KOPT-K1 (cell line): Measurements from ENCODE around the gene LILRB2.
"Not testable (repeated sequence)": the region's sequence is repeated elsewhere in the genome, so short reads cannot be mapped to it uniquely, and the experiment has no call there.

ENCODE experiments used
- H3K27ac ChIP-seq: fragments of 200-600 bp; sonication (generic); 2 replicates; pipeline ENCODE4 v1.5.1; 2016; ENCODE audit warnings: antibody characterized with exemption, mild to moderate bottlenecking, low read depth, low read length; ENCODE audit not compliant: poor library complexity, severe bottlenecking
- H3K36me3 ChIP-seq: fragments of 200-600 bp; sonication (generic); 2 replicates; pipeline ENCODE4 v1.5.1; 2017; ENCODE audit warnings: antibody characterized with exemption, mild to moderate bottlenecking, low read length, moderate library complexity; ENCODE audit not compliant: insufficient read depth
- H3K9me3 ChIP-seq: fragments of 200-600 bp; sonication (generic); 2 replicates; pipeline ENCODE4 v1.5.1; 2017; ENCODE audit warnings: antibody characterized with exemption, low read length, mild to moderate bottlenecking; ENCODE audit not compliant: insufficient read depth, poor library complexity, severe bottlenecking

LILRB2 gene

DNA sequence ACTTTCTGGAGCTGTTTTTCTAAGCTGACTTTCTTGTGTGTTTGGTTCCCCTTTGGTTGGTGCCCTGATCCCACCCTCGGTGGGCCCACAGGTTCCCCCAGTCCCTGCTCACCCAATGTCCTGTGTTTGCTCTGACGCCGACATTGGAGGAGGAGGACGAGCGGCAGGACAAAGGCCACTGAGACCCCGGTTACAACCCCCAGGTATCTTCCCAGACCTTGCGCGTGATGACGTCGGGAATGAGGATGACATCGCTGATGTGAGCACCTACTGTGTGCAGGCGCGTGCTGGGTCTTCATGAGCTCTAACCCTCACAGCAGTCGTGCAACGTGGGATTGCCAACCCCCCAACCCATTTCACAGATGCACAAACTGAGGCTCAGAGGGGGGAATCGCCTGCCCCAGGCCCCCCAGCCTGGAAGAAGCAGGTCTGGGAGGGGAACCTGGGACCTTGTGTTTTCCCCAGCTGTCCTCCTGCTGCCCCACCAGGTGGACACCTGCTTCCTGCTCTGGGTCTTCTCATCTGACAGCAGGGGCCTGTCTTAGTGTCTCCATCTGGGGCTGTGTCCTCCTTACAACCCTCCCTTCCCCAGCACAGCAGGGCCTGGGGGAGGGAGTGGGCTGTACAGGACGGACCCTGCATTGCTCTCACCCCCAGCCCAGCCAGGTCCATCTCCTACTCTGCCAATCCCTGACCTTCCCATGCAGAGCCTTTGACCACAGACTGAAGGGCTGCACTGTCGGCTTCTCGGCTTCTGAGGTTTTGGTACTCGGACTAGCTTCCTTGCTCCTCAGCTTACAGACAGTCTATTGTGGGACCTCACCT lies 33.6 kb downstream of the LILRB2 start:
- Histone ChIP-seq H3K9me3 (no peaks in the 10 kb centered on the region), H3K36me3 (no peaks in the 10 kb centered on the region), H3K27ac (no peak overlapping the region)

DNA sequence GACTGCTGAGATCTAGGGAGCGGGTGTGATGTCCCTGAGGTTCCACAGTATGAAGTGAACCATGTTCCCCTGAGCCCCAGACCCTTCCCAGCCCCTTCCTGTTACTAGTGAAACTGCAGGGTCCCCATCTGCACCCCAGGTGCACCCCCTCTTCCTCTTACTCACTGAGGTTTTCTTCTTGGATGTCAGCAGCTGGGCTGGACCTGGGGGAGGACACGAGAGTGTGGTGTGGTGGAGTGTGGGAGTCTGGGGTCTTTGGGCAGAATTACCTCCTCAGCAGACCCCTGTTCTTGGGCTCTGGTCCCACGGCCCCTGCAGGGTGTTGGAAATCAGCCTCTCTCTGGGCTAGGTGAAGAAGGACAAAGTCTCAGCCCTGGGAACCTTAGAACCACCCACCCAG lies 35.0 kb downstream of the LILRB2 start:
- H3K36me3 ChIP-seq = no peaks in the 10 kb centered on the region
- no peaks in the 10 kb centered on the region for H3K9me3 ChIP-seq
- no peak overlapping the region for H3K27ac ChIP-seq

DNA sequence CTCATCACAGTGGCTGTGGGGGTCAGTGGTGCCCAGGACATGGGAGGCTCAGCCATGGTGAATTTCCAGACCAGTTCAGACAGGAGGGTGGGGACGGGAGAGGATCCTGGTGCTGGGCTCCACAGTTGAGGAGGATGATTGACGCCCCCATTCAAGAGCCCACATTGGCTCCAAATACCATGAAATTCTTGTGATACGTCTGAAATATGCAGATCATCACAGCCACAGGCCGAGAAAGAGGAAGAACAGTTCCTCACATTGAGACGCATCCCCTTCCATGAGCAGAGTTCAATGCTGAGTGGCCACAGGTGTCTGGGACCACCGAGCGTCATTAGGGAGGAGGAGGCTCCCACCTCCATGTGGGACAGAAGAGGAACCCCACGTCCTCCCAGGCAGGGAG lies 37.1 kb downstream of the LILRB2 start:
- not testable (repeated sequence) for H3K27ac ChIP-seq, H3K9me3 ChIP-seq, H3K36me3 ChIP-seq

DNA sequence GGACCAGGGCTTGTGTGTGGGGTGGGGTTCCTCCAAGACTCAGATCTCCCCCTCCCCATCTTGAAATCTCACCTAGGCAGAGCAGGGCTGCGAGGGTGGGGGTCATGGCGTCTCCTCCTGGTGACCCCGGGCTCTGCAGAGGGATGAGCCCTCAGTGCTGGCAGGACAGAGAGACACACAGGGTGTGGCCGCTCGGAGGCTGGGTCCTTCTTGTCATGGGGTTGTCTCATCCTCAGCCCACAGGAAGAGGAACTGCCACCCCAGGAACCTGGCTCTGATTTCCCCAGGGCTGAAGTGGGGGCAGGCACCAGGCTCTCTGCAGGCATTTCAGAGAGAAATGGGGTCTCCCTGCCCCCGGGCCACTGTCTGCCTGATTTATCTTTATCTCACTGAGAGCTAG lies 38.3 kb downstream of the LILRB2 start, which contains the start of gene LILRA6:
LILRA6 (minus strand) TSS at position 145 of the 400 bp plus-strand sequence.
- H3K36me3 ChIP-seq, H3K9me3 ChIP-seq, H3K27ac ChIP-seq: not testable (repeated sequence)

DNA sequence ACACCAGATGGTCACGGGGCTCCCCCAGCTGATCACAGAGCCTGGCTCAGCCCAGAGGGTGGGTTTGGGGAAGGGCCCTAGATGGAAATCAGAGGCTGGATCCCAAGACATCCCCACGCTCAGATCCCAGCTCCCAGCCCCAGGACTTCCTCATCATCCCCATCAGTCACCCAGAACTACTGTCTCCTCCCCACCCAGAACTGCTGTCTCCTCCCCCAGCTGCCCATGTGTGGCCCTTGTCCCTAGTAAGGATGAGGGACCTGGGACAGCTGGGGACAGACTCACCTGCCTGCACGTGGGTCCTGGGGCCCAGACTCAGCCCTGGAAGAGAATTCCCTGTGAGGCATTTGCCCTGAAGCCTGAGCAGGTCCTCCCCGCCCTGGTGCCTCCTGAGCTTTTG lies 38.7 kb downstream of the LILRB2 start:
- not testable (repeated sequence) for H3K9me3 ChIP-seq, H3K36me3 ChIP-seq, H3K27ac ChIP-seq

DNA sequence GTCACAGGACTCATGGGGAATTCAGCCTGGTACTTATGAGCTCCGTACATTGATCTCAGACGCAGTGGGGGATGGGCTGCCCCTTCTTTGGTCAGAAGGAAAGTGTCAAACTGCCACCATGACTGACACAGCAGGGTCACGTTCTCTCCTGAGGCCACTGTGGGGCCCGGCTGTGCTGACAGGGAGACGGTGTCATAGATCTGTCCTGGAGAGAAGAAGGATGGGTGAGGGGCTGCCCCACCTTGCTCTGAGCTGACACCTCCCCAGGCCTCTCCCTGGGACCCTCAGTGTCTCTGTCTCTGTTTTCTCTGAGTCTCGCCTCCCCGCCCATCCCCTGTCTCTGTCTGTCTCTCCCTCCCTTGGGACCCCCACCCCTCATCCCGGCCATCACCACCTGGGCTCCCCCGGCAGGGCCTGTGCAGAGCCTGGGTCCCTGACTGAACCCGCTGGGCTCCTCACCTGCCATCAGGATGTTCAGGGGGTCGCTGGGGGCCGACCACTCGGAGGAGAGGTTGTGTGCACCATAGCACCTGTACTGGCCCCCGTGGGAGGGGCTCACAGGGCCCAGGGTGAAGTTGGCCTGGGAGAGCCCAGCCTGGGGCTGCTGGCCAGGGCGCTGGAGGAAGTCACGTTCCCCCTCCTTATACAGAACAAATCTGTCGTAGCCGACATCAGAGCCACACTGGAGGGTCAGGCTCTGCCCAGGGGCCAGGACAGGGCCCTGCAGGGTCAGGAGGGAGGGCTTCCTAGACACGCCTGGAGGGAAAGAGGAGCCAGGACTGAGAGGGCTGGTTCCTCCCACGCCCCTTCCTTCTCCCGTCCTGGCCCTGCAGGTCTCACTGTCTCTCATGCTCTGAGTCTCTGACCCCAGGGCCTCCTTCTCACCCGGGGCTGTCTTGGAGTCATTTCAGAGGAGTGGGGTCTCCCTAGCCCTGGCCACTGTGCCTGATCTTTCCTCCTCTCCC lies 40.3 kb downstream of the LILRB2 start:
- H3K27ac ChIP-seq, H3K9me3 ChIP-seq, H3K36me3 ChIP-seq: not testable (repeated sequence)

DNA sequence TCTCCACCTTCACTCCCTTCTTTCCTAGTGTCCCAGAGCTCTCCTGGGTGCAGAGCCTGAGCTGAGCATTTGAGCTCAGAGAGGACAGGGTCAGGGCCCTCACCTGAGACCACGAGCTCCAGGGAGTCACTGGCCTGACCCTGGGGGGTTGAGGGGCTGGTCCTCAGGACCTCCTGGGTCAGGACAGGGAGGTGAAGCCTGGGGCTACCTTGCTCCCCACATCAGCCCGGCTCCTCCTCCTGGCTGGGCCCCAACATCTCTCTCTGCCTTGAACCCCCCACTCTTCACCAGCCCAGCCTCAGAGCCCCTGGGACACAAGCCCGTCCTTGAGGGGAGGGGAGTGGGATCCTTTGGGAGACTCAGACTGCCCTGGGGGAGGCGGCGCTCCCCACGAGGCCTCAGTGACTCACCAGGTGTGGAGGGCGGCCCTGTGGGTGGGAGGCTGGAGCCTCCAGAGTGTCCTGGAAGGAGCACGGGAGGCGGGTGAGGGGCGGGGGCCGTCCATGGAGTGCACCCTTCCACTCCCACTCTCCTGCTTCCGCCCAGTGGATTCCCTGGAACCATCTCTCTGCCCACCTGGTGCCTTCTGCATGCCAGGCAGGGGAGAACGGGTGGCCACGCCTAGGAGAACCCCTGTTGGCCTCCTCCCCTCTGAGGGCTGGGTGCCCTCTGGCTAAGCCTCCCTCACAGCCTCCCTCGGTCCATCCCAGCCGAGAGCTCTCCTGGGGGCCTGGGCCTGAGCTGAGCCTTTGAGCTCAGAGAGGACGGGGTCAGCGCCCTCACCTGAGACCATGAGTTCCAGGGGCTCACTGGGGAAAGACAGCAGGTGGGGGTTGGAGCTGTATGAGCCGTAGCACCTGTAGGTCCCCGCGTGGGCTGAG lies 41.2 kb downstream of the LILRB2 start:
- H3K9me3 ChIP-seq, H3K36me3 ChIP-seq, H3K27ac ChIP-seq: not testable (repeated sequence)

DNA sequence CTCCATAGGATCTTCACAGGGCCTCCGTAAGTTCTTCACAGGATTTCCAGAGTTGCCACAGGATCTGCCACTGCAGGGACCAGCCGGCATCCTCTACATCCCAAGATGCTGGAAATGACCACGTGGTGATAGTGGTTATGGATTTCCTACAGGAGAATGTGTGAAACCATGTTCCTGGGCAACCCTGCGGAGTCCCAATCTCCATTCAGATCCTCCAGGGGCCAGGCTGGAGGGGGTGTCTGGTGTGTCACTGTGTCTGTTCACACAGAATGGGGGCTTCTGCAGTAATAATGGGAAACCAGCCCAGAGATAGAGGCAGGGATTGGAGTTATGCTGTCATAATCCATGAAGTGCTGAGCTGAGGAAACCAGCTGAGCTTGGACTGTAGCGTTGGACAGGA lies 47.0 kb downstream of the LILRB2 start:
- H3K9me3 ChIP-seq = peaks cover 5% of the 10 kb centered on the region
- no peak overlapping the region for H3K27ac ChIP-seq
- no peaks in the 10 kb centered on the region for H3K36me3 ChIP-seq

DNA sequence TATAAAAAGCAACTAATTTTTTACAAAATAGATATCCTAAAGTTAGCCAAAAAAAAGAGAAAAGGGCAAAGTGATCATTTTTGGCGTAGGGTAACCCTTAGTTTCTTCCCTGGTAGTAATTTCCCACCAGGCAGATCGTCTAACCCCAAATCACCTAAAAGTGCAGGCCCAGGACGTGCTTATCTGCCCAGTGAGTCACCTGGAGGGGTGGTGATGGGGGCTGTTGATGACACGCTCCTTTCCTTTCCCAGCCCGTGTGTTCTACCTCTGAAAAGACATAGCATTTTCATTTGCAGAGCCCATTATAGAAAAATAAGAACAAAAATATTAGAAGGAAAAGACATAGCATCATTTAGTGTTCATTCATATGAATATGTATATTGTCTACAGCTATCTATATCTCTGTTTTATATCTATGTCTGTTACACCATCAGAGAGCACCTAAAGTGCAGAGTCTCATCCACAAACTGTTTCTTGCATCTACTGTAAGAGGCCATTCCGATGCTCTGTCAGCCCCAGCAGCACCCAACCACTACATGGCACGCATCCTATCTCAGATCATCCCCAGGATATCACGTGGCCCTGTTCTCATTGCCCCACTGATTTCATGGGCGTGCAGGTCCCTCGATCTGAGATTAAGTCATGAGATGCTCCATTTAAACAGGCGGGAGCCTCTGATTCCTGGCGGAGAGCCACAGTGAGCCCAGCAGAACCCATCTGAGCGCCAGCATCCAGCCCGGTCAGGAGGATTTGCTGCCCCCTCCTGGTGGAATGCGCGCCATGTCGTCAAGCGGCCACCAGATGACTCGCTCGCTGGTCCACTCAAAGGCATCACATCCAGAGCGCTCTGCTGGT lies 49.6 kb downstream of the LILRB2 start:
- H3K27ac ChIP-seq = no peak overlapping the region
- peaks cover 12% of the 10 kb centered on the region for H3K9me3 ChIP-seq
- H3K36me3 ChIP-seq = no peaks in the 10 kb centered on the region

DNA sequence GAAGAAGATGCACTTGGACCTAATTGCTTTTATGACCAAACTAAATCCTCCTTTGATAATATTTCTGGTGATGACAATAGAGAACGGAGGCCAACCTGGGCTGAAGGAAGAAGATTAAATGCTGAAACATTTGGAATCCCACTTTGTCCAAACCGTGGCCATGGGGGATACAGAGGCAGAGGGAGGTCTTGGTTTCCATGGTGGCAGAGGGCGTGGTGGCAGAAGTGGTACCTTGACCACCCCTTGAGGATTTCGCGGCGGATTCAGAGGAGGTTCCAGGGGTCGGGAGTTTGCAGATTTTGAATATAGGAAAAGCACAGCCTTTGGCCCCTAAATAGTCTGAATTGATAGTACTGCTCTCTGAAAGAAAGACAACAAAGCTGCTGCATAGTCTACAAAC lies 50.9 kb downstream of the LILRB2 start:
- Histone ChIP-seq H3K9me3 (peaks cover 6% of the 10 kb centered on the region), H3K36me3 (no peaks in the 10 kb centered on the region), H3K27ac (no peak overlapping the region)

DNA sequence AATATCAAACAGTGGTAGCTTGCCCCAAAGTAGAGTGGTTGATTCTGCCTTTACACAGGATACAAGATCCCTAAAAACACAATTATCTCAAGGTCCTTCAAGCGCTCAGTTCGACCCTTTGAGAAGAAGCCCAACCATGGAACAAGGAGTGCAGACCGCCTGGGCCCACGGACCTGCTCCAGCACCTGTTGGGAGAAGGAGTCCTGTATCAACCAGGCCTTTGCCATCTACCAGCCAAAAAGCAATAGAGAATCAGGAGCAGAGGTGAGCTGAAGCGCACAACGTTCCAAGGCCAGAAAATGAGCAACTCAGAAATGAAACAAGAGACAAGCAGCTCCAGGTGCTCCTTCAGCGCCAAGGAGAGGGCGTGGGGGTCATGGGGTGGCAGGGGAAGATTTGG lies 51.8 kb downstream of the LILRB2 start:
- no peak overlapping the region for H3K27ac ChIP-seq

DNA sequence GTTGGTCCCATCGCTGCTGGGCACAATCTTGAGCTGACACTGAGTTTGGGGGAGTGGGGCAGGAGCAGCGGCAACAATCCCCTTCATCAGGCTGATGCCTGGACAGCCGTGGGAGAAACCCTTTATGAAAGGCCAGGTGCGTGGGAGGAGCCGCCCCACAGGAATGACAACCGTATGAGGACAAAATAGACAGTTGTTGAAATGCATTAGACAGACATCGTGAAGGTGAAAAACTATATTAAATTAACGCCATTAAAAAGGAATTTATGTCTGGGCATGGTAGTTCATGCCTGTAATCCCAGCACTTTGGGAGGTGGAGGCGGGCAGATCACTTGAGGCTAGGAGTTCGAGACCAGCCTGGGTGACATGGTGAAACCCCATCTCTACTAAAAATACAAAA lies 56.3 kb downstream of the LILRB2 start:
- not testable (repeated sequence) for H3K36me3 ChIP-seq, H3K27ac ChIP-seq, H3K9me3 ChIP-seq

More for the DNA sequence above, 51.8 kb downstream of the LILRB2 start:
- Histone ChIP-seq H3K9me3 (peaks cover 6% of the 10 kb centered on the region), H3K36me3 (no peaks in the 10 kb centered on the region)

DNA sequence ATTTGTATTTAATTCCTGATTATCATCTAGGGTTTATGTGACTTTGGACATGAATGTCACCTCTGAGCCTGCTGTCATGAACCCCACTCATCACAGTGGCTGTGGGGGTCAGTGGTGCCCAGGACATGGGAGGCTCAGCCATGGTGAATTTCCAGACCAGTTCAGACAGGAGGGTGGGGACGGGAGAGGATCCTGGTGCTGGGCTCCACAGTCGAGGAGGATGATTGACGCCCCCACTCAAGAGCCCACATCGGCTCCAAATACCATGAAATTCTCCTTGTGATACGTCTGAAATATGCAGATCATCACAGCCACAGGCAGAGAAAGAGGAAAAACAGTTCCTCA lies 57.0 kb downstream of the LILRB2 start:
- H3K36me3 ChIP-seq, H3K27ac ChIP-seq, H3K9me3 ChIP-seq: not testable (repeated sequence)
